CD14-positive monocyte (primary cell): Measurements from ENCODE around the gene PSPN. TPM values are rescaled to one million over a fixed set of nuclear protein-coding genes. Genes with fewer than 3 reads are reported as not detected.

ENCODE experiments used
- DNase-seq, 3 donors: peaks; one replicate each; pipeline ENCODE4 v3.0.0-alpha.2; 2011 to 2022
- H2AFZ ChIP-seq: 2 replicates; pipeline ENCODE4 v1.6.0; 2012; ENCODE audit warnings: mild to moderate bottlenecking, low read depth, low read length, inconsistent platforms; ENCODE audit not compliant: insufficient read depth, poor library complexity, severe bottlenecking
- H3K27ac ChIP-seq, 2 donors: 1 replicate in 1 of 2; 2 replicates in 1 of 2; pipeline ENCODE4 v1.5.1; 2012 to 2013; ENCODE audit warnings: low read length in 2 of 2, control low read depth in 1 of 2, inconsistent platforms in 1 of 2, low read depth in 1 of 2, mild to moderate bottlenecking in 1 of 2
- H3K27me3 ChIP-seq, 2 donors: one replicate each; pipeline versions ENCODE4 v1.6.0 to v1.6.1; 2011 to 2013; ENCODE audit warnings: low read length in 2 of 2; ENCODE audit not compliant: control insufficient read depth in 2 of 2, insufficient read depth in 2 of 2
- H3K36me3 ChIP-seq, 2 donors: replicated peaks in 1 of 2; 1 replicate in 1 of 2; 2 replicates in 1 of 2; pipeline versions ENCODE4 v1.5.1 to v1.6.1; 2012 to 2013; ENCODE audit warnings: low read length in 2 of 2, control low read depth in 1 of 2, inconsistent platforms in 1 of 2, mild to moderate bottlenecking in 1 of 2; ENCODE audit not compliant: insufficient read depth in 2 of 2, control insufficient read depth in 1 of 2
- H3K4me1 ChIP-seq, 2 donors: 1 replicate in 1 of 2; 2 replicates in 1 of 2; pipeline versions ENCODE4 v1.5.1 to v1.6.1; 2012 to 2013; ENCODE audit warnings: low read length in 2 of 2, control low read depth in 1 of 2, inconsistent platforms in 1 of 2, mild to moderate bottlenecking in 1 of 2, moderate library complexity in 1 of 2; ENCODE audit not compliant: insufficient read depth in 2 of 2, control insufficient read depth in 1 of 2
- H3K4me2 ChIP-seq: replicated peaks from 2 replicates; pipeline ENCODE3; 2012; ENCODE audit warnings: low read length, moderate library complexity, mild to moderate bottlenecking; ENCODE audit not compliant: poor library complexity, severe bottlenecking; ENCODE audit errors: extremely low read depth
- H3K4me3 ChIP-seq, 3 experiments: fragments of 200-600 bp in 1 of 3; sonication (generic) in 1 of 3; replicated peaks in 1 of 3; 1 replicate in 2 of 3; 2 replicates in 1 of 3; pipeline ENCODE4 v1.5.1; 2011 to 2013; ENCODE audit warnings: low read length in 3 of 3, mild to moderate bottlenecking in 3 of 3, control low read depth in 2 of 3, low read depth in 2 of 3, inconsistent platforms in 1 of 3, moderate library complexity in 1 of 3
- H3K79me2 ChIP-seq: 2 replicates; pipeline ENCODE4 v1.6.0; 2012; ENCODE audit warnings: mild to moderate bottlenecking, control low read depth, inconsistent platforms, low read length, moderate library complexity; ENCODE audit not compliant: insufficient read depth
- H3K9ac ChIP-seq: 2 replicates; pipeline ENCODE4 v1.6.0; 2017; ENCODE audit warnings: low read length, mild to moderate bottlenecking; ENCODE audit not compliant: insufficient read depth, poor library complexity, severe bottlenecking
- H3K9me3 ChIP-seq, 2 donors: replicated peaks in 1 of 2; 1 replicate in 1 of 2; 2 replicates in 1 of 2; pipeline versions ENCODE4 v1.5.1 to v1.6.1; 2012 to 2013; ENCODE audit warnings: low read length in 2 of 2, control low read depth in 1 of 2; ENCODE audit not compliant: control insufficient read depth in 1 of 2, insufficient read depth in 1 of 2
- H4K20me1 ChIP-seq: 2 replicates; pipeline ENCODE4 v1.6.0; 2012; ENCODE audit warnings: mild to moderate bottlenecking, low read length, control low read depth, moderate library complexity; ENCODE audit not compliant: insufficient read depth
- H3K27ac Mint-ChIP-seq, 7 donors: one replicate each; pipeline ENCODE4 v1.8.0; 2020; ENCODE audit warnings: mild to moderate bottlenecking in 7 of 7, mixed read lengths in 7 of 7, moderate library complexity in 6 of 7, inconsistent platforms in 2 of 7
- H3K27me3 Mint-ChIP-seq, 3 donors: one replicate each; pipeline ENCODE4 v1.8.0; 2021 to 2022; ENCODE audit warnings: low read depth in 3 of 3, mild to moderate bottlenecking in 3 of 3, mixed read lengths in 3 of 3, moderate library complexity in 3 of 3, inconsistent platforms in 1 of 3
- H3K36me3 Mint-ChIP-seq, 2 donors: one replicate each; pipeline ENCODE4 v1.8.0; 2020; ENCODE audit warnings: mixed read lengths in 2 of 2, inconsistent platforms in 1 of 2, mild to moderate bottlenecking in 1 of 2
- H3K4me1 Mint-ChIP-seq: one replicate; pipeline ENCODE4 v1.8.0; 2020; ENCODE audit warnings: mild to moderate bottlenecking, mixed read lengths
- H3K4me3 Mint-ChIP-seq, 2 donors: one replicate each; pipeline ENCODE4 v1.8.0; 2020; ENCODE audit warnings: mild to moderate bottlenecking in 2 of 2, mixed read lengths in 2 of 2, moderate library complexity in 1 of 2
- H3K9me3 Mint-ChIP-seq, 7 donors: one replicate each; pipeline ENCODE4 v1.8.0; 2020 to 2022; ENCODE audit warnings: mixed read lengths in 7 of 7, mild to moderate bottlenecking in 6 of 7, moderate library complexity in 6 of 7, inconsistent platforms in 2 of 7
- CTCF ChIP-seq: fragments of 200-600 bp; IDR thresholded peaks from one replicate; pipeline ENCODE4 v1.8.0; 2022; ENCODE audit warnings: antibody characterized with exemption, mild to moderate bottlenecking
- WGBS: methylation state at CpG from one replicate; pipeline ENCODE4 v1.1.5; 2013; ENCODE audit warnings: missing lambda C conversion rate; ENCODE audit not compliant: insufficient coverage; 5-methylcytosine and 5-hydroxymethylcytosine counted together
- intact Hi-C, 2 donors: fragments of 100-400 bp; cut with micrococcal nuclease; formaldehyde crosslinking; loops; one replicate each; pipeline versions ENCODE4 v1.15.0 to v1.15.1; 2023
- polyA plus RNA-seq, 3 donors: library from polyadenylated mRNA; depleted of rRNA in 1 of 3; unstranded in 2 of 3; stranded (reverse) in 1 of 3; fragments of 300-500 nt in 2 of 3; fragments of >200 nt in 1 of 3; fragmentation: Illumina TruSeq in 2 of 3; gene quantifications; 1 replicate in 2 of 3; 2 replicates in 1 of 3; pipeline ENCODE4 v1.2.3, GENCODE V29; 2012 to 2021

The PSPN gene
- polyA plus RNA-seq, 3 donors: 0.10 to 0.19 (median 0.13) TPM

GRCh38 chr19:6378486-6378885 is 2.8 kb upstream of the PSPN start:
- Histone ChIP-seq H3K4me1 (peaks cover 5 to 6% of the 10 kb centered on the region in 2 donors), H4K20me1 (no peaks in the 10 kb centered on the region), H2AFZ (no peak overlapping the region), H3K4me3 (no peak overlapping the region), H3K36me3 (peaks cover 45 to 61% of the 10 kb centered on the region in 2 donors), H3K27ac (no peak overlapping the region), H3K27me3 (no peaks in the 10 kb centered on the region), H3K79me2 (no peaks in the 10 kb centered on the region), H3K9me3 (no peaks in the 10 kb centered on the region), H3K9ac (no peak overlapping the region), H3K4me2 (no peak overlapping the region)
- no peak overlapping the region for H3K27ac Mint-ChIP-seq
- H3K9me3 Mint-ChIP-seq: peaks cover 0 to 12% (median 3%) of the 10 kb centered on the region in 7 donors
- TF ChIP-seq CTCF: no peak
- H3K4me3 Mint-ChIP-seq: no peak overlapping the region
- intact Hi-C loops: loop anchor here (10.0 kb wide), 2 partner anchors 46 to 694 kb away; partner anchors contain the start of genes HSD11B1L (in 1 of the 2), KHSRP (in 1 of the 2) and MICOS13 (in 1 of the 2)
- peaks cover 0 to 2% (median 0%) of the 10 kb centered on the region in 3 donors for H3K27me3 Mint-ChIP-seq
- peaks cover 4% of the 10 kb centered on the region for H3K4me1 Mint-ChIP-seq
- no peak for DNase-seq
- WGBS: 100% methylated on average over 2 of the region's 9 CpGs
- H3K36me3 Mint-ChIP-seq: peaks cover 48 to 66% of the 10 kb centered on the region in 2 donors

GRCh38 chr19:6378041-6378440 is 2.3 kb upstream of the PSPN start:
- TF ChIP-seq CTCF: no peak
- DNase-seq: no peak
- H3K4me1 ChIP-seq: peaks cover 6 to 7% of the 10 kb centered on the region in 2 donors
- no peak overlapping the region for H3K9ac ChIP-seq
- H3K4me2 ChIP-seq: no peak overlapping the region
- no peaks in the 10 kb centered on the region for H3K9me3 ChIP-seq
- H3K4me3 Mint-ChIP-seq: no peak overlapping the region
- 97% methylated on average over 5 of the region's 6 CpGs for WGBS
- no peak overlapping the region for H3K27ac ChIP-seq
- H3K27ac Mint-ChIP-seq: no peak overlapping the region
- H3K27me3 ChIP-seq: no peaks in the 10 kb centered on the region
- H3K27me3 Mint-ChIP-seq: peaks cover 0 to 2% (median 0%) of the 10 kb centered on the region in 3 donors
- peaks cover 0 to 12% (median 3%) of the 10 kb centered on the region in 7 donors for H3K9me3 Mint-ChIP-seq
- intact Hi-C loops: loop anchor here (10.0 kb wide), 2 partner anchors 47 to 693 kb away; partner anchors contain the start of genes HSD11B1L (in 1 of the 2), KHSRP (in 1 of the 2) and MICOS13 (in 1 of the 2)
- peaks cover 44 to 62% of the 10 kb centered on the region in 2 donors for H3K36me3 Mint-ChIP-seq
- no peaks in the 10 kb centered on the region for H4K20me1 ChIP-seq
- no peaks in the 10 kb centered on the region for H3K79me2 ChIP-seq
- H3K4me1 Mint-ChIP-seq: peaks cover 6% of the 10 kb centered on the region
- H2AFZ ChIP-seq: no peak overlapping the region
- no peak overlapping the region for H3K4me3 ChIP-seq
- peaks cover 41 to 57% of the 10 kb centered on the region in 2 donors for H3K36me3 ChIP-seq
